GM21723 (cell line): ENCODE measurements around the gene PTPRD.
"Not testable (repeated sequence)": the region's sequence is repeated elsewhere in the genome, so short reads cannot be mapped to it uniquely, and the experiment has no call there.

ENCODE experiments used
- ATAC-seq: cut with Tn5 transposase; IDR thresholded peaks from one replicate; pipeline ENCODE4 v1.9.1; 2021; ENCODE audit warnings: mild to moderate bottlenecking, moderate library complexity; ENCODE audit not compliant: unreplicated experiment

The PTPRD gene

GRCh38 chr9:9556865-9557803 is 1055.7 kb downstream of the PTPRD start:
- no peak for ATAC-seq

GRCh38 chr9:9552665-9553064 is 1060.1 kb downstream of the PTPRD start:
- ATAC-seq: no peak

- ATAC-seq: no peak
Measured at GRCh38 chr9:9538766-9539165, 1074.0 kb downstream of the PTPRD start.

GRCh38 chr9:9538356-9538755 is 1074.4 kb downstream of the PTPRD start:
- no peak for ATAC-seq

- ATAC-seq: no peak
Measured at GRCh38 chr9:9536523-9536922, 1076.3 kb downstream of the PTPRD start.

GRCh38 chr9:9523476-9524139 is 1089.2 kb downstream of the PTPRD start:
- ATAC-seq: no peak

GRCh38 chr9:9522406-9522805 is 1090.4 kb downstream of the PTPRD start:
- no peak for ATAC-seq

- no peak for ATAC-seq
Measured at GRCh38 chr9:9521033-9521779, 1091.6 kb downstream of the PTPRD start.

GRCh38 chr9:9504869-9505268 is 1107.9 kb downstream of the PTPRD start:
- ATAC-seq: no peak

- ATAC-seq: no peak
Measured at GRCh38 chr9:9499546-9499945, 1113.3 kb downstream of the PTPRD start.

GRCh38 chr9:9498846-9499245 is 1114.0 kb downstream of the PTPRD start:
- ATAC-seq: no peak

- ATAC-seq: no peak
Measured at GRCh38 chr9:9498128-9498527, 1114.7 kb downstream of the PTPRD start.

- no peak for ATAC-seq
Measured at GRCh38 chr9:9494336-9494735, 1118.5 kb downstream of the PTPRD start.

- ATAC-seq: no peak
Measured at GRCh38 chr9:9492506-9492905, 1120.3 kb downstream of the PTPRD start.

GRCh38 chr9:9489183-9489582 is 1123.6 kb downstream of the PTPRD start:
- no peak for ATAC-seq

- ATAC-seq: no peak
Measured at GRCh38 chr9:9483175-9483574, 1129.6 kb downstream of the PTPRD start.

GRCh38 chr9:9478741-9479140 is 1134.1 kb downstream of the PTPRD start:
- ATAC-seq: no peak

- ATAC-seq: no peak
Measured at GRCh38 chr9:9469271-9469670, 1143.5 kb downstream of the PTPRD start.

- ATAC-seq: not testable (repeated sequence)
Measured at GRCh38 chr9:9441874-9442273, 1170.9 kb downstream of the PTPRD start.

- no peak for ATAC-seq
Measured at GRCh38 chr9:9437641-9438040, 1175.2 kb downstream of the PTPRD start.

- ATAC-seq: not testable (repeated sequence)
Measured at GRCh38 chr9:9426454-9426853, 1186.3 kb downstream of the PTPRD start.
